GM23338 (cell line): ENCODE measurements around the gene ADGRL3. TPM values are rescaled to one million over a fixed set of nuclear protein-coding genes. Genes with fewer than 3 reads are reported as not detected.
A peak's percentile ranks its signal among the peaks of the same experiment; 100 is the strongest.

ENCODE experiments used
- ATAC-seq: fragments of 200-7000 bp; cut with Tn5 transposase; 3 replicates; pipeline ENCODE4 v1.9.1; 2020
- DNase-seq: peaks from one replicate; pipeline ENCODE4 v3.0.0-alpha.2; 2015; ENCODE audit warnings: low spot score
- H2AFZ ChIP-seq: fragments of 200-600 bp; sonication (generic); 2 replicates; pipeline ENCODE4 v1.8.0; 2016; ENCODE audit warnings: antibody characterized with exemption, mild to moderate bottlenecking, moderate library complexity
- H3F3A ChIP-seq: fragments of 200-600 bp; sonication (generic); replicated peaks from 2 replicates; pipeline ENCODE4 v1.8.0; 2017; ENCODE audit warnings: antibody characterized with exemption, mixed run types, low read depth
- H3K27ac ChIP-seq: fragments of 200-600 bp; sonication (generic); 2 replicates; pipeline ENCODE4 v1.6.1; 2016; ENCODE audit warnings: low read depth
- H3K27me3 ChIP-seq: fragments of 200-600 bp; sonication (generic); 2 replicates; pipeline ENCODE4 v1.8.0; 2016; ENCODE audit warnings: mild to moderate bottlenecking, mixed run types, moderate library complexity; ENCODE audit not compliant: insufficient read depth
- H3K36me3 ChIP-seq: fragments of 200-600 bp; sonication (generic); 2 replicates; pipeline ENCODE4 v1.8.0; 2016; ENCODE audit warnings: mild to moderate bottlenecking; ENCODE audit not compliant: insufficient read depth
- H3K4me1 ChIP-seq: fragments of 200-600 bp; sonication (generic); 2 replicates; pipeline ENCODE4 v1.8.0; 2016; ENCODE audit warnings: mild to moderate bottlenecking, moderate library complexity; ENCODE audit not compliant: insufficient read depth
- H3K4me2 ChIP-seq: fragments of 200-600 bp; sonication (generic); 2 replicates; pipeline ENCODE4 v1.7.1; 2017; ENCODE audit warnings: mixed run types
- H3K4me3 ChIP-seq: fragments of 200-600 bp; sonication (generic); 2 replicates; pipeline ENCODE4 v1.6.1; 2016; ENCODE audit warnings: mixed run types
- H3K79me2 ChIP-seq: fragments of 200-600 bp; sonication (generic); replicated peaks from 2 replicates; pipeline ENCODE4 v1.8.0; 2017; ENCODE audit warnings: mild to moderate bottlenecking; ENCODE audit not compliant: insufficient read depth
- H3K9me2 ChIP-seq: fragments of 200-600 bp; sonication (generic); 2 replicates; pipeline ENCODE4 v1.8.0; 2017; ENCODE audit not compliant: insufficient read depth
- H4K20me1 ChIP-seq: fragments of 200-600 bp; sonication (generic); replicated peaks from 2 replicates; pipeline ENCODE4 v1.8.0; 2017; ENCODE audit warnings: mild to moderate bottlenecking; ENCODE audit not compliant: insufficient read depth
- H3K27ac Mint-ChIP-seq: 2 replicates; pipeline ENCODE4 v1.8.0; 2020; ENCODE audit warnings: inconsistent platforms, mild to moderate bottlenecking, moderate library complexity, mixed read lengths
- H3K27me3 Mint-ChIP-seq: 3 replicates; pipeline ENCODE4 v1.8.0; 2022; ENCODE audit warnings: low read depth, mild to moderate bottlenecking, moderate library complexity, mixed read lengths, inconsistent platforms; ENCODE audit not compliant: insufficient read depth, poor library complexity
- H3K36me3 Mint-ChIP-seq: 3 replicates; pipeline ENCODE4 v1.8.0; 2021; ENCODE audit warnings: low read depth, mild to moderate bottlenecking, inconsistent platforms, moderate library complexity, mixed read lengths
- H3K4me1 Mint-ChIP-seq: 3 replicates; pipeline ENCODE4 v1.8.0; 2020; ENCODE audit warnings: mild to moderate bottlenecking, inconsistent platforms, mixed read lengths
- H3K4me3 Mint-ChIP-seq: 3 replicates; pipeline ENCODE4 v1.8.0; 2021; ENCODE audit warnings: moderate library complexity, mild to moderate bottlenecking, inconsistent platforms, mixed read lengths
- H3K9me3 Mint-ChIP-seq: 3 replicates; pipeline ENCODE4 v1.8.0; 2020; ENCODE audit warnings: moderate library complexity, mild to moderate bottlenecking, inconsistent platforms, mixed read lengths
- CREB1 ChIP-seq: fragments of 250-450 bp; sonication (Bioruptor Pico); IDR thresholded peaks from 2 replicates; pipeline ENCODE4 v1.5.0; 2020; ENCODE audit warnings: low read depth, mild to moderate bottlenecking, moderate library complexity
- EZH2 ChIP-seq: fragments of 200-600 bp; sonication (generic); IDR thresholded peaks from one replicate; pipeline ENCODE4 v1.8.0; 2017; ENCODE audit warnings: antibody characterized with exemption, mild to moderate bottlenecking, low read depth; ENCODE audit not compliant: unreplicated experiment
- JUNB ChIP-seq: IDR thresholded peaks from one replicate; pipeline ENCODE4 v1.6.1; 2016; ENCODE audit warnings: antibody characterized with exemption; ENCODE audit not compliant: unreplicated experiment
- NANOG ChIP-seq: IDR thresholded peaks from 2 replicates; pipeline ENCODE4 v1.6.1; 2016; ENCODE audit warnings: antibody characterized with exemption, borderline replicate concordance
- ZNF114 ChIP-seq: fragments of 250-450 bp; sonication (Bioruptor Pico); IDR thresholded peaks from 2 replicates; pipeline ENCODE4 v1.5.0; 2020; ENCODE audit warnings: mild to moderate bottlenecking, moderate library complexity
- polyA plus RNA-seq: library from polyadenylated mRNA; unstranded; fragments of >200 nt; fragmentation: Nextera tagmentation; extraction: Ambion mirVana; gene quantifications from 2 replicates; pipeline ENCODE4 v1.2.1, GENCODE V29; 2016
- total RNA-seq: library from RNA; depleted of rRNA; stranded (reverse); fragments of >200 nt; shearing (Covaris generic); gene quantifications from 2 replicates; pipeline ENCODE4 v1.2.3, GENCODE V29; 2014
- TF ChIP-seq, protein P1 (sequence below), 2 experiments: fragments of 200-600 bp in 1 of 2; sonication (generic) in 1 of 2; conservative IDR thresholded peaks; 2 replicates each; pipeline versions ENCODE4 v1.5.1 to v1.6.1; 2016 to 2017; ENCODE audit warnings: antibody characterized with exemption in 2 of 2, low read depth in 2 of 2, mild to moderate bottlenecking in 2 of 2, moderate library complexity in 1 of 2

The ADGRL3 gene
- total and polyA plus RNA-seq, 2 experiments from 2014 or later, result 9.7 to 16.5 TPM

DNA sequence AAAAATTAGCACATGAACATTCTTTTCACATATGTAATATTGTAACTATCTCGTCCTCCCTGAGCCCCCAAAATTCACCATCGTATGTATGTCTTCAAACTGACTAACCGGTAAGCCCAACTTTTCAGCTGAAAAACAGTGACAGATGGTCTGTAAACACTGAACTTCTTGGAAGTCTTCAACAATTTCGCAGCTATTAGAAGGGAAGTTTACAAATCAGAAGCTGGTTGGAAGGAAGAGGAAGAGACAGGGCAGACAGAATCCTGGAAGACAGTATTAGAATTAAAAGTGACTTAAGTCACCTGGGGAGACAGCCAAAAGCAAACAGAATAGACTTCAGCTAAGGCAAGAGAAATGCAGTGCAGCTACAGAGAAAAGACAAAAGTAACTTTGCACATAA is 858.4 kb downstream of the ADGRL3 start (continued):
- TF ChIP-seq EZH2 (no peak), NANOG (no peak)

DNA sequence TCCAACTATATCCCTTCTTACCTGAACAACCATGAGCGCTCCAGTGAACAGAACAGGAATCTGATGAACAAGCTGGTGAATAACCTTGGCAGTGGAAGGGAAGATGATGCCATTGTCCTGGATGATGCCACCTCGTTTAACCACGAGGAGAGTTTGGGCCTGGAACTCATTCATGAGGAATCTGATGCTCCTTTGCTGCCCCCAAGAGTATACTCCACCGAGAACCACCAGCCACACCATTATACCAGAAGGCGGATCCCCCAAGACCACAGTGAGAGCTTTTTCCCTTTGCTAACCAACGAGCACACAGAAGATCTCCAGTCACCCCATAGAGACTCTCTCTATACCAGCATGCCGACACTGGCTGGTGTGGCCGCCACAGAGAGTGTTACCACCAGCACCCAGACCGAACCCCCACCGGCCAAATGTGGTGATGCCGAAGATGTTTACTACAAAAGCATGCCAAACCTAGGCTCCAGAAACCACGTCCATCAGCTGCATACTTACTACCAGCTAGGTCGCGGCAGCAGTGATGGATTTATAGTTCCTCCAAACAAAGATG is 870.2 kb downstream of the ADGRL3 start:
- H3K27ac Mint-ChIP-seq, result peak overlapping the region; percentile 4; the same call in 1 of the 2 replicates

DNA sequence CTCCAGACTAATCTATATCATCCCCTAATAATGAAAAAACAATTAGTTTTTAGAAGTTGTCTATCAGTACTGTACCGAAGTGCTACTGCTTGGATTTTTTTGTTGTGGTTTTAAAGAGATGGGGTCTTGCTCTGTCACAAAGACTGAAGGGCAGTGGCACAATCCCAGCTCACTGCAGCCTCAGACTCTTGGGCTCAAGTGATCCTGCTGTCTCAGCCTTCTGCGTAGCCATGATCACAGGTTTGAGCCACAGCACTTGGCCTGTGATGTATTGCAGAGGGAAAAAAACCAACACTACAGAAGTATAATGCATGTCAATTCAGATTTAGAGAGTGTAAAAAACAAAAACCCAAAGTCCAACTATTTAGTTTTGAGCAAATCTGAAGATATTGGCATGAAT is 875.0 kb downstream of the ADGRL3 start:
- TF ChIP-seq EZH2 (no peak), JUNB (no peak), ZNF114 (no peak), CREB1 (no peak)
- TF ChIP-seq, protein P1, sequence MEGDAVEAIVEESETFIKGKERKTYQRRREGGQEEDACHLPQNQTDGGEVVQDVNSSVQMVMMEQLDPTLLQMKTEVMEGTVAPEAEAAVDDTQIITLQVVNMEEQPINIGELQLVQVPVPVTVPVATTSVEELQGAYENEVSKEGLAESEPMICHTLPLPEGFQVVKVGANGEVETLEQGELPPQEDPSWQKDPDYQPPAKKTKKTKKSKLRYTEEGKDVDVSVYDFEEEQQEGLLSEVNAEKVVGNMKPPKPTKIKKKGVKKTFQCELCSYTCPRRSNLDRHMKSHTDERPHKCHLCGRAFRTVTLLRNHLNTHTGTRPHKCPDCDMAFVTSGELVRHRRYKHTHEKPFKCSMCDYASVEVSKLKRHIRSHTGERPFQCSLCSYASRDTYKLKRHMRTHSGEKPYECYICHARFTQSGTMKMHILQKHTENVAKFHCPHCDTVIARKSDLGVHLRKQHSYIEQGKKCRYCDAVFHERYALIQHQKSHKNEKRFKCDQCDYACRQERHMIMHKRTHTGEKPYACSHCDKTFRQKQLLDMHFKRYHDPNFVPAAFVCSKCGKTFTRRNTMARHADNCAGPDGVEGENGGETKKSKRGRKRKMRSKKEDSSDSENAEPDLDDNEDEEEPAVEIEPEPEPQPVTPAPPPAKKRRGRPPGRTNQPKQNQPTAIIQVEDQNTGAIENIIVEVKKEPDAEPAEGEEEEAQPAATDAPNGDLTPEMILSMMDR (conservative IDR thresholded peaks at IDR 0.05; ENCODE audit: low read depth in 2 of 2), result no peak
- H3K4me1 ChIP-seq, result peaks cover 22% of the 10 kb centered on the region
- no peak overlapping the region for H3K4me3 ChIP-seq
- no peak overlapping the region for H3K4me2 ChIP-seq
- DNase-seq (peak; percentile 25), ATAC-seq (peak; percentile 77)
- no peak overlapping the region for H2AFZ ChIP-seq
- no peaks in the 10 kb centered on the region for H3K36me3 ChIP-seq
- Mint-ChIP-seq H3K36me3 (peaks cover 3% of the 10 kb centered on the region; the same call in 1 of the 3 replicates), H3K27ac (peak overlapping the region; percentile 80), H3K4me1 (peaks cover 58% of the 10 kb centered on the region), H3K27me3 (peaks cover 5% of the 10 kb centered on the region), H3K4me3 (no peak overlapping the region), H3K9me3 (no peaks in the 10 kb centered on the region)
- no peaks in the 10 kb centered on the region for H3K27me3 ChIP-seq
- no peaks in the 10 kb centered on the region for H4K20me1 ChIP-seq
- no peaks in the 10 kb centered on the region for H3K79me2 ChIP-seq
- no peaks in the 10 kb centered on the region for H3K9me2 ChIP-seq
- H3K27ac ChIP-seq, result no peak overlapping the region
- H3F3A ChIP-seq, result no peaks in the 10 kb centered on the region

More for the DNA sequence above, 870.2 kb downstream of the ADGRL3 start:
- no peaks in the 10 kb centered on the region for H3K27me3 ChIP-seq
- H3K9me2 ChIP-seq, result no peaks in the 10 kb centered on the region
- no peaks in the 10 kb centered on the region for H4K20me1 ChIP-seq
- DNase-seq (peak; percentile 45), ATAC-seq (peak; percentile 75)
- H3F3A ChIP-seq, result no peaks in the 10 kb centered on the region
- Mint-ChIP-seq H3K36me3 (peaks cover 3% of the 10 kb centered on the region; the same call in 1 of the 3 replicates), H3K4me1 (peaks cover 51% of the 10 kb centered on the region), H3K4me3 (no peak overlapping the region), H3K27me3 (peaks cover 5% of the 10 kb centered on the region), H3K9me3 (no peaks in the 10 kb centered on the region)
- TF ChIP-seq, protein P1 (conservative IDR thresholded peaks at IDR 0.05; ENCODE audit: low read depth in 2 of 2), result peak in 1 of 2 experiments; percentile 60; a peak in 2 of 4 replicates
- TF ChIP-seq EZH2, result no peak
- H3K79me2 ChIP-seq, result no peaks in the 10 kb centered on the region
- H3K27ac ChIP-seq, result no peak overlapping the region
- peaks cover 42% of the 10 kb centered on the region for H3K4me1 ChIP-seq
- no peak overlapping the region for H2AFZ ChIP-seq
- no peak overlapping the region for H3K4me2 ChIP-seq
- no peaks in the 10 kb centered on the region for H3K36me3 ChIP-seq
- no peak overlapping the region for H3K4me3 ChIP-seq
